Upper lobe of right lung (tissue), 1 donor: ENCODE data around the gene BCAS3. TPM values are rescaled to one million over a fixed set of nuclear protein-coding genes. Genes with fewer than 3 reads are reported as not detected.
A peak's percentile ranks its signal among the peaks of the same experiment; 100 is the strongest.
"Not testable (repeated sequence)": the region's sequence is repeated elsewhere in the genome, so short reads cannot be mapped to it uniquely, and the experiment has no call there.

ENCODE experiments used
- ATAC-seq: fragments of 200-7000 bp; cut with Tn5 transposase; one replicate; pipeline ENCODE4 v1.9.1; 2020; ENCODE audit warnings: mild to moderate bottlenecking, moderate library complexity
- DNase-seq: peaks from one replicate; pipeline ENCODE4 v3.0.0-alpha.2; 2020
- H3K27ac ChIP-seq: fragments of 200-600 bp; one replicate; pipeline ENCODE4 v1.8.0; 2022
- H3K27me3 ChIP-seq: fragments of 200-600 bp; one replicate; pipeline ENCODE4 v1.8.0; 2022; ENCODE audit warnings: mild to moderate bottlenecking
- H3K36me3 ChIP-seq: fragments of 200-600 bp; one replicate; pipeline ENCODE4 v1.8.0; 2022
- H3K4me1 ChIP-seq: fragments of 200-600 bp; one replicate; pipeline ENCODE4 v1.8.0; 2022
- H3K4me3 ChIP-seq: fragments of 200-600 bp; one replicate; pipeline ENCODE4 v1.8.0; 2022; ENCODE audit warnings: mild to moderate bottlenecking
- H3K9me3 ChIP-seq: fragments of 200-600 bp; one replicate; pipeline ENCODE4 v1.8.0; 2022
- CTCF ChIP-seq: fragments of 200-600 bp; IDR thresholded peaks from one replicate; pipeline ENCODE4 v1.8.0; 2022; ENCODE audit warnings: antibody characterized with exemption
- intact Hi-C: fragments of 100-400 bp; cut with DNase I; formaldehyde crosslinking; loops from one replicate; pipeline ENCODE4 v1.11.0; 2022
- total RNA-seq: library from RNA; stranded (reverse); fragmentation: NEBNext Ultra II Directional; extraction: Animal tissue kit (Norgen Biotek cat#: 25700); gene quantifications from one replicate; pipeline ENCODE4 v1.2.1, GENCODE V29; 2021
- donor health status: DM: no; HTN: yes; CAD: no; lungs with severe emphysema.

The BCAS3 gene
- total RNA-seq, 1 donor from 2014 or later = 23.5 TPM

GRCh38 chr17:60993497-60993896 lies 315.8 kb downstream of the BCAS3 start:
- H3K9me3 ChIP-seq = no peaks in the 10 kb centered on the region
- no peaks in the 10 kb centered on the region for H3K4me1 ChIP-seq
- ATAC-seq (no peak), DNase-seq (no peak)
- no peak for TF ChIP-seq CTCF
- no peak overlapping the region for H3K27ac ChIP-seq
- intact Hi-C loops = no loop called here
- no peak overlapping the region for H3K4me3 ChIP-seq
- H3K36me3 ChIP-seq = no peaks in the 10 kb centered on the region
- no peaks in the 10 kb centered on the region for H3K27me3 ChIP-seq

- Histone ChIP-seq H3K27ac (no peak overlapping the region), H3K36me3 (no peaks in the 10 kb centered on the region), H3K9me3 (no peaks in the 10 kb centered on the region), H3K4me3 (no peak overlapping the region), H3K4me1 (no peaks in the 10 kb centered on the region), H3K27me3 (no peaks in the 10 kb centered on the region)
- intact Hi-C loops = no loop called here
- TF ChIP-seq CTCF = no peak
- ATAC-seq (no peak), DNase-seq (no peak)
Measured at GRCh38 chr17:60995680-60996079, 318.0 kb downstream of the BCAS3 start.

GRCh38 chr17:61000911-61001310 lies 323.3 kb downstream of the BCAS3 start:
- no peak for DNase-seq
- H3K9me3 ChIP-seq = no peaks in the 10 kb centered on the region

GRCh38 chr17:61002316-61002736 lies 324.7 kb downstream of the BCAS3 start:
- H3K27ac ChIP-seq = no peak overlapping the region
- peak; percentile 59 for TF ChIP-seq CTCF
- H3K4me1 ChIP-seq = peaks cover 7% of the 10 kb centered on the region
- ATAC-seq = peak; percentile 64
- H3K9me3 ChIP-seq = no peaks in the 10 kb centered on the region
- H3K27me3 ChIP-seq = no peaks in the 10 kb centered on the region
- H3K36me3 ChIP-seq = no peaks in the 10 kb centered on the region
- intact Hi-C loops = loop anchor here (10.0 kb wide), 1 partner anchor 392 kb away; the partner anchor contains the start of gene TBX2
- no peak overlapping the region for H3K4me3 ChIP-seq
- DNase-seq = no peak

More at GRCh38 chr17:61000911-61001310, 323.3 kb downstream of the BCAS3 start:
- intact Hi-C loops = loop anchor here (10.0 kb wide), 1 partner anchor 394 kb away; the partner anchor contains the start of gene TBX2
- TF ChIP-seq CTCF = peak; percentile 33
- H3K36me3 ChIP-seq = no peaks in the 10 kb centered on the region
- no peak for ATAC-seq
- H3K27me3 ChIP-seq = no peaks in the 10 kb centered on the region
- no peak overlapping the region for H3K4me3 ChIP-seq
- peaks cover 7% of the 10 kb centered on the region for H3K4me1 ChIP-seq
- H3K27ac ChIP-seq = no peak overlapping the region

- intact Hi-C loops = loop anchor here (10.0 kb wide), 1 partner anchor 389 kb away; the partner anchor contains the start of gene TBX2
- H3K27ac ChIP-seq = no peak overlapping the region
Measured at GRCh38 chr17:61005358-61005757, 327.7 kb downstream of the BCAS3 start.

GRCh38 chr17:61005958-61006357 lies 328.3 kb downstream of the BCAS3 start:
- H3K36me3 ChIP-seq, H3K27me3 ChIP-seq, H3K4me3 ChIP-seq, H3K27ac ChIP-seq, H3K9me3 ChIP-seq, DNase-seq, ATAC-seq: not testable (repeated sequence)
- peaks cover 12% of the 10 kb centered on the region for H3K4me1 ChIP-seq
- intact Hi-C loops = loop anchor here (10.0 kb wide), 1 partner anchor 389 kb away; the partner anchor contains the start of gene TBX2

More at GRCh38 chr17:61005358-61005757, 327.7 kb downstream of the BCAS3 start:
- Histone ChIP-seq H3K4me1 (peaks cover 14% of the 10 kb centered on the region), H3K4me3 (no peak overlapping the region), H3K36me3 (no peaks in the 10 kb centered on the region), H3K9me3 (no peaks in the 10 kb centered on the region), H3K27me3 (no peaks in the 10 kb centered on the region)
- TF ChIP-seq CTCF = no peak
- DNase-seq (no peak), ATAC-seq (no peak)
